Activated CD4-positive, alpha-beta T cell treated with anti-CD3 and anti-CD28 coated beads for 4 hours (primary cell): ENCODE measurements around the gene UBE4A.

Source experiments
- DNase-seq, 2 donors: peaks; one replicate each; pipeline ENCODE4 v3.0.0-alpha.2; 2020

Gene UBE4A

DNA sequence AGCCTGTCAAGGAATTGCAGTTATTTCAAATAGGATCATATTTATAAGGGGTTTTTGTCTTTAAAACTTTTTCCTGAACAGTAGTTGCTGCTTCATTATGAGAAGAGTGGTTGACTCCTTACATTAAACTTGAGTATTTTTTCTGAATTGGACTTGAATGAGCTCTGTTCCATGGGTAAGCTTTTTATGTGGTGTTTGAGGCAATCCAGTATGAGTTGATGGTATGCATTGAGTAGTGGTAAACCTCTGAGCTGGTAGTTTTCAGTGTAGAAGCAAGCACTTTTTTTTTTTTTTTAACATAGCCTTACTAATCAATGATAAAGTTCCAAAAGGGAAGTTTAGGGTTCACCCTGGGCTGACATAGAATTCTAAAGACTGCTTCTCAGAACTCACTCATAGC lies 80.2 kb downstream of the UBE4A start:
- no peak for DNase-seq

DNA sequence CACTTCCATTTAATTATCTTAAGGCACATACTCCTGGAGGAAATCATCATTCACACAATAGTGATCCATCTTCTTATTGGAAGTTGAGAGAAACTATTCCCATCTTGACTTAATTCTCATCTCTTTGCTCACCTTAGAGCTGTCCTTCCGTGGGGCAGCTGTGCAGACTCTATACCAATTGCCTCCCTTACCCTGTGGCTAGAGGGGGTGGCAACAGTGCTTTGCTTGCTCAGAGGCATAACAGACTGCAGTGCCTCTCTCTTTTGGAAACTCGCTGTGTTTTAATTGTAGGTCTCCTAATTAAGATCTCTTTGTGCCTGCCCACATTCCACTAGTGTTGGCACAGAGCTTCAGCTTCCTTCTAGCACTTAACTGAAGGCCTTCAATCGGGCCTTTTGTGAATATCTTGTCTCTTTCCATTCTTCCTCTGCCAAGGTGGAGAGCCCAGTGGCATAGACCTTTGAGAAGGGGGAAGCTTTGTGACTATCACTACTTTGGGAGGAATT lies 82.4 kb downstream of the UBE4A start:
- DNase-seq, result no peak

DNA sequence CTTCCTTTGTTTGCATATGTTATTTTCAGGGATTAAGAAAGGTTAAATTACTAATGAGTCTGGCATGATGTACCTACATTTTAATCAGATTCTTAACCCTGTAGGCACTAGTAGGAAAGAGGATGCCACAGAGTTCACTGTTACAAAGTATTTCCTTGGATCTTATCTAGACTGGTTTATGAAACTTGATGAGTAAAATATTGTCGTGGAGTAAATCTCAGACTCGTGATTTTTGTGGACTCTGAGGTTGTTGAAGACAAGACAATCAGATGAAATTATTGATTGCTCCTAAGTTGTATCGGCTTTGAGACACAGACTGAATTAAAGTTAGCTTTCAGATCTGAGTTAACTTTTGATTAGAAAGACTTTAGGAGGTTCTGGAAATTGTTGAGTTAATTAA lies 82.9 kb downstream of the UBE4A start:
- DNase-seq, result no peak

DNA sequence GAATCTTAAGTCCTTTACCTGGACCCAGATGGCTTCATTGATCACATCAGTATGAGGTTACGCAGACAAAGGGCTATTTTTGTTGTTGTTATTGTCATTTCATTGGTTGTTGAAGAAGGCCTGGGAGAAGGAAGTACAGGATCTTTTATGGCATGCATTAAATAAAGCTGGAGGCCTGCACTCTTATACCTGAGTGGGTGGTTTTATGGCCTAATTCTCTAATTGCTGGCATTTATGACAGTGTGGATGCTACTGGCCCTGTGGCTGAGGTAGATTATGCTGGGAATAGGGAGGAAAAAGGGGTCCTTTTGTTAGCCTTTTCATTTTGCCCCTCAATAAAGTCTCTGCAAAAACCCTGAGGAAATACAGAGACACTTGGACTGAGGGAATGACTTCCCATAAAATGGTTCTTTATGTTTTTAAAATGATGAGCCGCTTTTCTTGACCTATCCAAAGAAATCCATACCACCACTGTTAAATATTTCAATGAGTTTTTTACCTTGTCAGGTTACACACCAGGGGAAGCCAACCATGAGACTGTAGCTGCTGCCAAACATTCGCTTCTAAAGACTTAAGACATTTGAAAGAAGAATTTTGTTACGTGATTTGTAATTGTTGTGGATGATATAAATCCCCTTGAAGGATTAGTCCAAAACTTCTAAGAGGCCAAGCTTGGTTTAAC lies 83.6 kb downstream of the UBE4A start:
- DNase-seq, result no peak

DNA sequence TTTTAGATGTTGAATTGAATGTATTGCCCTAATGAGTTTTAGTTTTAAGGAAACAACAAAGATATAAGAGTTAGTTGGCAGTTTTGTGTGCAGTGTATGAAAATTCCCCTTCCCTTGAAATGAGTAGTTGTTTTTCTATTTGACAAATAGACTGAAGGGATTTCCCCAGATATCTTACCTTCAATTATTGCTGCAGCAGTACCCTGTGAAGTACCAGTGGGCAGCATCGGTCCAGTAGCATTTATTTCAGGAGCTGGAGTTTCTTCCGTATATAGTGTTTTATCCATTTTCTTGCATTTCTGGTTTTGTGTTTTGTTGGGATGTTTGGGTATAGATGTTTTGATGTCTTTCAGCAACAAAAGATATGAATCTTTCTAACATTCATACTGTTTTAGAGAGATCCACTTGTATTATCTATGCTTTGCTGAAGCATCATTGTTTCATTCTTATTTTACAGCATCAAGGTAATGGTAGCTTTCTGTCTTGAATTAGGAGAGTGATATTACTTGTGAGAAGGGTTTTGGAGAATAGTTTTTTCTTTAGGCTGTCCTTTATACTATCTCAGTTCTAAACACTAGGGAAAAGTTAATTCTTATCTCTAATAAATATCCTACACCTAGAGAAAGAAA lies 84.3 kb downstream of the UBE4A start:
- no peak for DNase-seq

DNA sequence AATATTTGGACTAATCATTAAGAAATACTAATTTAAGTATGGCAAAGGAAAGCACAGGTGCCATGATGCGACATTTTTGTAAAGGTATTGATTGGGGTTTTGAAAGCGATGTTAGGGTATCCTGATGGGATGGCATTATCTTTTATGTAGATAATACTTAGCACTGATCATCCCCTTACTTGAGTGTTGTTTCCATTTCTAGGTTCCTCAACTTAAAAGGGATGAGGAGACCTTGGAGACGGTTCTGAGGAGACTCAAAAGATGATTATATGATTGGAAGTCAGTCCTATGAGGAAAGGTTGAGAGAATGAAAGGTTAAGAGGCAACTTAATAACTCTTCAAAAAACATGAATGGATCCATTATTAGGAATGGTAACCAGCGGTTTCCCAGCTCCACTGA lies 88.0 kb downstream of the UBE4A start:
- no peak for DNase-seq

DNA sequence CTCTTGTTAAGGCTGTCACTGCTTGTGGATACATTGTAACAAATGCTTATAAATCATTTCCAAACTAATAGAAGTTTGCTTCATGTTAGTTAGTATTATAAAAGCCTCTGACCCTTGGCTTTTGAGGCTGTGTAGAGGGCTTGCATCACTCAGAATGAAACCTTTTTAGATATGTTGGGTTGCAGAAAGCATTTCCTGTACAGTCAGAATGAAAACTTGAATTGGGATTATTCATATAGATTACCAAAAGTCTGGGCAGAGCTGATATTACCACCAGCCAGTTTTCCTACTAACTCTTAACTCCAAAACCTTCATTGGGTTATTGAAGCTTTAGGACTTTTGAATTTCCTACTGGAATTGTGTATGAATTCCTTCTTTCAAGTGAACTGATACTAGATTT lies 88.9 kb downstream of the UBE4A start:
- DNase-seq, result no peak
